ENCODE measurements around the gene SH3BGRL3. TPM values are rescaled to one million over a fixed set of nuclear protein-coding genes. Genes with fewer than 3 reads are reported as not detected.
"Not testable (repeated sequence)": the region's sequence is repeated elsewhere in the genome, so short reads cannot be mapped to it uniquely, and the experiment has no call there.

The SH3BGRL3 gene
- total RNA-seq, 4 donors from 2014 or later: 31.6 to 60.2 (median 44.0) TPM

DNA sequence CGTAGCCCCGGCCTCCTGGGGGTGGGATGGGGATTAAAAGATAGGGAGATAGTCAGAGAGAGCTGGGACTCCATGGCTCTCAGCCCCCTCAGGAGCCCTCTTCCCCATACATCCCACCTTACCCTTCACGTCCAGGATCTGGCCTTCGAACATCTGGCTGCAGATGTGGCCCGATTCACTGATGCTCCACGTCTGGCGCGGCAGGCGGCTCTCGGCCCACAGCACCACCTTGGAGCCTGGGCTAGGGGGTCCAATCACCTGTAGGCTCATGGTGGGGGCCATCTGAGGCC is 42.1 kb downstream of the SH3BGRL3 start:
- H3K27me3 ChIP-seq: peaks cover 40% of the 10 kb centered on the region
- ATAC-seq: no peak
- H3K27ac ChIP-seq: no peak overlapping the region
- H3K4me3 ChIP-seq: no peak overlapping the region
- H3K4me1 ChIP-seq: peaks cover 0 to 12% (median 6%) of the 10 kb centered on the region in 3 donors
- 33 to 52% methylated on average over 3 to 4 of the region's 10 CpGs for WGBS, 2 donors (ENCODE audit: low coverage in 1 of 2)
- H3K36me3 ChIP-seq: no peaks in the 10 kb centered on the region
- TF ChIP-seq, protein P1, sequence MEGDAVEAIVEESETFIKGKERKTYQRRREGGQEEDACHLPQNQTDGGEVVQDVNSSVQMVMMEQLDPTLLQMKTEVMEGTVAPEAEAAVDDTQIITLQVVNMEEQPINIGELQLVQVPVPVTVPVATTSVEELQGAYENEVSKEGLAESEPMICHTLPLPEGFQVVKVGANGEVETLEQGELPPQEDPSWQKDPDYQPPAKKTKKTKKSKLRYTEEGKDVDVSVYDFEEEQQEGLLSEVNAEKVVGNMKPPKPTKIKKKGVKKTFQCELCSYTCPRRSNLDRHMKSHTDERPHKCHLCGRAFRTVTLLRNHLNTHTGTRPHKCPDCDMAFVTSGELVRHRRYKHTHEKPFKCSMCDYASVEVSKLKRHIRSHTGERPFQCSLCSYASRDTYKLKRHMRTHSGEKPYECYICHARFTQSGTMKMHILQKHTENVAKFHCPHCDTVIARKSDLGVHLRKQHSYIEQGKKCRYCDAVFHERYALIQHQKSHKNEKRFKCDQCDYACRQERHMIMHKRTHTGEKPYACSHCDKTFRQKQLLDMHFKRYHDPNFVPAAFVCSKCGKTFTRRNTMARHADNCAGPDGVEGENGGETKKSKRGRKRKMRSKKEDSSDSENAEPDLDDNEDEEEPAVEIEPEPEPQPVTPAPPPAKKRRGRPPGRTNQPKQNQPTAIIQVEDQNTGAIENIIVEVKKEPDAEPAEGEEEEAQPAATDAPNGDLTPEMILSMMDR (IDR thresholded peaks at IDR 0.05): no peak
- TF ChIP-seq POLR2A (IDR thresholded peaks at IDR 0.05) (no peak), EP300 (IDR thresholded peaks at IDR 0.05) (no peak), POLR2AphosphoS5 (IDR thresholded peaks at IDR 0.05) (no peak)
- no peaks in the 10 kb centered on the region for H3K9me3 ChIP-seq

DNA sequence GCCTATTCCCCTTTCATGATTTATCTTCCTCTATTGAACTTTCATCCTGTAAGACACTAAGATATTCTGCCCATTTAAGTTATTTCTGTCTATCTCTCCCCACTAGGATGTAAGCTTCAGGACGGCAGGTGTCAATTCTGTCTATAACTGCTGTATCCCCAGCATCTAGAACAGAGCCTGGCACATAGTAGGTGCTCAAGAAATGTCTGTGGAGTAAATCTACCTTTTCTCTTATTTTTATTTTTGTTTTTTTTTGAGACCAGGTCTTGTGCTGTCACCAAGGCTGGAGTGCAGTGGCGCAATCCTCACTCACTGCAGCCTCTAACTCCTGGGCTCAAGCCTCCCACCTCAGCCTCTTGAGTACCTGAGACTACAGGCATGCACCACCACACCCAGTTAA is 43.5 kb downstream of the SH3BGRL3 start:
- TF ChIP-seq, protein P1 (IDR thresholded peaks at IDR 0.05): no peak
- TF ChIP-seq POLR2AphosphoS5 (IDR thresholded peaks at IDR 0.05) (no peak), POLR2A (IDR thresholded peaks at IDR 0.05) (no peak), EP300 (IDR thresholded peaks at IDR 0.05) (no peak)
- Histone ChIP-seq H3K36me3 (no peaks in the 10 kb centered on the region), H3K4me1 (peaks cover 0 to 12% (median 6%) of the 10 kb centered on the region in 3 donors), H3K4me3 (no peak overlapping the region), H3K9me3 (no peaks in the 10 kb centered on the region), H3K27ac (no peak overlapping the region), H3K27me3 (peaks cover 47% of the 10 kb centered on the region)
- 72 to 100% methylated on average over 2 of the region's 2 CpGs for WGBS, 2 donors (ENCODE audit: low coverage in 1 of 2)
- ATAC-seq: no peak

DNA sequence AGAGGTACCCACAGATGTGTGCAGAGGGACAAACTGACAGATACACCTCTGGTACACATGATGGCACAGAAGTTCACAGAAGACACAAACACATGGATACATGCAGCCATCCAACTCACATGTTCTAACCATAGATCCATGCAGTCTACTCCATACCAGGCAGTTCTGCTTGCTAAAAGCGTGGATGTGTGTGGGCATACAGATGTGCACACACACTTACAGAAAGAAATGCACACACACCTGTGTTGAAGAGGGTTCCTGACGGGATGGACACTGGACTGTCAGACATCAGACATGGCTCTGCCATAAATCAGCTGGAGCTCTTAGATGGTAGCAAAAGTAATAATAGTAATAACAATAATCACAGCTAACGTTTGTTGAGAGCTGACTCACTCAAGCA is 44.7 kb downstream of the SH3BGRL3 start:
- Histone ChIP-seq H3K4me1 (peaks cover 0 to 12% (median 6%) of the 10 kb centered on the region in 3 donors), H3K4me3 (no peak overlapping the region), H3K27ac (no peak overlapping the region), H3K36me3 (no peaks in the 10 kb centered on the region), H3K27me3 (peaks cover 58% of the 10 kb centered on the region), H3K9me3 (no peaks in the 10 kb centered on the region)
- TF ChIP-seq POLR2AphosphoS5 (IDR thresholded peaks at IDR 0.05) (no peak), POLR2A (IDR thresholded peaks at IDR 0.05) (no peak), EP300 (IDR thresholded peaks at IDR 0.05) (no peak)
- TF ChIP-seq, protein P1 (IDR thresholded peaks at IDR 0.05): no peak
- WGBS, 2 donors (ENCODE audit: low coverage in 1 of 2): 63 to 69% methylated on average over 2 to 3 of the region's 3 CpGs
- ATAC-seq: no peak

DNA sequence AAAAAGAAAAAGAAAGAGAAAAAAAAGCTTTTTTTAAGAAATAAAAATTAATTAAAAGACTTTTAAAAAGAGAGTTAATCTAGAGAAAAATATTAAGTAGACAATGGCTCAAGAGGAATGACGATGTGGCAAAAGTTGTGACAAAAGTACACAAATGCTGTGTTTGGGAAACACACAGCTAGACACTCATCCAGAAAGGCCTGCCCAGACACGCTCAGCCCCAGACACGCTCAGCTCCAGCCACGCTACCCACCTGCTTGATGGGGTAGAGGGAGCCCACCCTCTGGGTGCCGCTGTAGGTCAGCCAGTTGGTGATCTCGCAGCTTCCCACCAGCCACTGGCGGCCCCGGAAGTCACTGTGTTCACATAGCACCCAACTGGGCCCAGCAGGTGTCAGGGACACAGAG is 48.1 kb downstream of the SH3BGRL3 start:
- peaks cover 77% of the 10 kb centered on the region for H3K27me3 ChIP-seq
- no peak overlapping the region for H3K4me3 ChIP-seq
- no peak for TF ChIP-seq EP300 (IDR thresholded peaks at IDR 0.05)
- TF ChIP-seq POLR2A (IDR thresholded peaks at IDR 0.05): no peak
- TF ChIP-seq, protein P1 (IDR thresholded peaks at IDR 0.05): no peak
- TF ChIP-seq POLR2AphosphoS5 (IDR thresholded peaks at IDR 0.05): no peak
- H3K36me3 ChIP-seq: no peaks in the 10 kb centered on the region
- H3K9me3 ChIP-seq: no peaks in the 10 kb centered on the region
- ATAC-seq: no peak
- 75 to 90% methylated on average over 4 to 6 of the region's 8 CpGs for WGBS, 2 donors (ENCODE audit: low coverage in 1 of 2)
- H3K27ac ChIP-seq: no peak overlapping the region
- H3K4me1 ChIP-seq: no peaks in the 10 kb centered on the region

DNA sequence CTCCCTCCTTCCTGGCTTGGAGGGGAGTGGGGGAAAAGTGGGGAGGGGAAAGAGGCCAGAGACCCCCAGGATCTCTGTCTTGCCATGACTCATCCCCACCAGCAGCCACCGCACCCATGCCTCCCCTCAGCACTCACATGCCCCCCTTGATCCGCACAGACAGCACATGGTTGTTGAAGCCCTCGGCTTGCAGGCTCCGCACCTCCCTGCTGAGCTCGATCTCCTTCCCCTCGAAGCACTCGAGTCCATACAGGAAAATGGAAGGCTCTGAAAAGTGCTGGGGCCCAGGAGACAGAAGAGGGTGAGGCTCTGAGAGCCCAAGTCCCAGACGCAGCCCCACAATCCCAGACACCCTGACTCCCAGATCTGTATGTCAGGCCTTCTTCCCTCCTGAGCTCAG is 48.7 kb downstream of the SH3BGRL3 start:
- WGBS, 2 donors (ENCODE audit: low coverage in 1 of 2): 70 to 86% methylated on average over 4 to 7 of the region's 8 CpGs
- no peak for ATAC-seq
- H3K27ac ChIP-seq: no peak overlapping the region
- H3K27me3 ChIP-seq: peaks cover 79% of the 10 kb centered on the region
- H3K4me3 ChIP-seq: no peak overlapping the region
- H3K36me3 ChIP-seq: no peaks in the 10 kb centered on the region
- no peaks in the 10 kb centered on the region for H3K9me3 ChIP-seq
- no peaks in the 10 kb centered on the region for H3K4me1 ChIP-seq
- TF ChIP-seq POLR2A (IDR thresholded peaks at IDR 0.05): no peak
- TF ChIP-seq, protein P1 (IDR thresholded peaks at IDR 0.05): no peak
- no peak for TF ChIP-seq POLR2AphosphoS5 (IDR thresholded peaks at IDR 0.05)
- no peak for TF ChIP-seq EP300 (IDR thresholded peaks at IDR 0.05)

DNA sequence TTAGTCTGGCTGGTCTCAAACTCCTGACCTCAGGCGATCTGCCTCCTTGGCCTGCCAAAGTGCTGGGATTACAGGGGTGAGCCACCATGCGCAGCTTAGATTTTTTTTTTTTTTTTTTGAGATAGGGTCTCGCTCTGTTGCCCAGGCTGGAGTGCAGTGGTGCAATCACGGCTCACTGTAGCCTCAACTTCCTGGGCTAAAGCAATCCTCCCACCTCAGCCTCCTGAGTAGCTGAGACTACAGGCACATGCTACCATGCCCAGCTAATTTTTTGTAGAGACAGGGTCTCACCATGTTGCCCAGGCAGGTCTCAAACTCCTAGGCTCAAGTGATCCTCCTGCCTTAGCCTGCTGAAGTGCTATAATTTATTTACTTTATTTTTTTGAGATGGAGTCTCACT is 49.5 kb downstream of the SH3BGRL3 start:
- WGBS, 2 donors (ENCODE audit: low coverage in 1 of 2): 67% methylated on average over 1 of the region's 4 CpGs; no CpG with 5 or more reads in 1 of the 2 donors
- not testable (repeated sequence) for H3K4me1 ChIP-seq, H3K4me3 ChIP-seq, H3K36me3 ChIP-seq, H3K27ac ChIP-seq, ATAC-seq, H3K9me3 ChIP-seq
- peaks cover 82% of the 10 kb centered on the region for H3K27me3 ChIP-seq
